Activated naive CD4-positive, alpha-beta T cell treated with anti-CD3 and anti-CD28 coated beads for 36 hours (primary cell): ENCODE data around the gene MT1X. TPM values are rescaled to one million over a fixed set of nuclear protein-coding genes. Genes with fewer than 3 reads are reported as not detected.
"Not testable (repeated sequence)": the region's sequence is repeated elsewhere in the genome, so short reads cannot be mapped to it uniquely, and the experiment has no call there.

Experiments
- CTCF ChIA-PET: fragments of 350-600 bp; sonication (Branson Sonifier 250); formaldehyde crosslinking; loops from one replicate; lab custom pipeline; 2021; ENCODE audit warnings: antibody characterized with exemption; lab: Charles Lee
- DNase-seq: peaks from one replicate; pipeline ENCODE4 v3.0.0-alpha.2; 2020
- H3K27ac Mint-ChIP-seq: one replicate; pipeline ENCODE4 v1.8.0; 2021; ENCODE audit warnings: mild to moderate bottlenecking, mixed read lengths
- H3K27me3 Mint-ChIP-seq: one replicate; pipeline ENCODE4 v1.8.0; 2021; ENCODE audit warnings: low read depth, mixed read lengths
- H3K36me3 Mint-ChIP-seq: one replicate; pipeline ENCODE4 v1.8.0; 2021; ENCODE audit warnings: low read depth, mixed read lengths
- H3K4me1 Mint-ChIP-seq: one replicate; pipeline ENCODE4 v1.8.0; 2021; ENCODE audit warnings: low read depth, mixed read lengths
- H3K4me3 Mint-ChIP-seq: one replicate; pipeline ENCODE4 v1.8.0; 2021; ENCODE audit warnings: mild to moderate bottlenecking, moderate library complexity, mixed read lengths
- H3K9me3 Mint-ChIP-seq: one replicate; pipeline ENCODE4 v1.8.0; 2021; ENCODE audit warnings: mixed read lengths
- intact Hi-C: fragments of 100-400 bp; cut with micrococcal nuclease; formaldehyde crosslinking; loops from one replicate; pipeline ENCODE4 v1.15.1; 2023
- total RNA-seq, 2 experiments: library from RNA; stranded (reverse); gene quantifications; one replicate each; pipeline ENCODE4 v1.2.3, GENCODE V29; 2021

MT1X gene
- total RNA-seq, 2 experiments from 2014 or later, result 49.9 to 57.9 TPM

DNA sequence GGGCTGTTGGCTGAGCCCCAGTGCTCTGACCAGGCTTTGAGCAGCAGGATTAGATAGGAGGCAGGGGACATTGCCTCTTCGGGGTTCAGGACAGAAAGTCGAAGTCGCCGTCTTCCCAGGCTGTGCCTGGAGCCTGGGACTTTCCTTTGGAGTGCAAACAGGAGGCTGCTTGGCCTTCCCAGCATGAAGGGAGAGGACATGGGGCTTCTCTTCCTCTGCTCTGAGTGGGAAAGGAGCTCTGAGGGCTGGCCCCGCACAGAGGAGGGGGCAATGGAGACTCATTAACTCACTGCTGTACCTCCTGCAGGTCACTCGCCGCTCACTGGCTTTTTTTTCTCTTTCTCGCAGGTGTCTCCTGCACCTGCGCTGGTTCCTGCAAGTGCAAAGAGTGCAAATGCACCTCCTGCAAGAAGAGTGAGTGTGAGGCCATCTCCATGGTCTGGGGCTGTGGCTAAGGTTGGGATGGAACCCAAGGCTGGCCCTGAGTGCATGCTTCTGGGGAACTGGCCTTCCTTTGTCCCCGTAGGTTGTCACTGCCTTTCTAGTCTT, 23.9 kb upstream of the MT1X start:
- DNase-seq, result no peak
- Mint-ChIP-seq H3K4me3 (peak overlapping the region; percentile 91), H3K36me3 (no peaks in the 10 kb centered on the region), H3K27me3 (no peaks in the 10 kb centered on the region), H3K4me1 (peaks cover 20% of the 10 kb centered on the region), H3K9me3 (no peaks in the 10 kb centered on the region), H3K27ac (no peak overlapping the region)
- CTCF ChIA-PET, result interaction anchor here (0.9 kb wide), 1 partner anchor 43 kb away, joined by 5 read pairs; no protein-coding TSS in a partner anchor
- intact Hi-C loops, result loop anchor here (5.0 kb wide), 1 partner anchor 44 kb away; no protein-coding TSS in a partner anchor

DNA sequence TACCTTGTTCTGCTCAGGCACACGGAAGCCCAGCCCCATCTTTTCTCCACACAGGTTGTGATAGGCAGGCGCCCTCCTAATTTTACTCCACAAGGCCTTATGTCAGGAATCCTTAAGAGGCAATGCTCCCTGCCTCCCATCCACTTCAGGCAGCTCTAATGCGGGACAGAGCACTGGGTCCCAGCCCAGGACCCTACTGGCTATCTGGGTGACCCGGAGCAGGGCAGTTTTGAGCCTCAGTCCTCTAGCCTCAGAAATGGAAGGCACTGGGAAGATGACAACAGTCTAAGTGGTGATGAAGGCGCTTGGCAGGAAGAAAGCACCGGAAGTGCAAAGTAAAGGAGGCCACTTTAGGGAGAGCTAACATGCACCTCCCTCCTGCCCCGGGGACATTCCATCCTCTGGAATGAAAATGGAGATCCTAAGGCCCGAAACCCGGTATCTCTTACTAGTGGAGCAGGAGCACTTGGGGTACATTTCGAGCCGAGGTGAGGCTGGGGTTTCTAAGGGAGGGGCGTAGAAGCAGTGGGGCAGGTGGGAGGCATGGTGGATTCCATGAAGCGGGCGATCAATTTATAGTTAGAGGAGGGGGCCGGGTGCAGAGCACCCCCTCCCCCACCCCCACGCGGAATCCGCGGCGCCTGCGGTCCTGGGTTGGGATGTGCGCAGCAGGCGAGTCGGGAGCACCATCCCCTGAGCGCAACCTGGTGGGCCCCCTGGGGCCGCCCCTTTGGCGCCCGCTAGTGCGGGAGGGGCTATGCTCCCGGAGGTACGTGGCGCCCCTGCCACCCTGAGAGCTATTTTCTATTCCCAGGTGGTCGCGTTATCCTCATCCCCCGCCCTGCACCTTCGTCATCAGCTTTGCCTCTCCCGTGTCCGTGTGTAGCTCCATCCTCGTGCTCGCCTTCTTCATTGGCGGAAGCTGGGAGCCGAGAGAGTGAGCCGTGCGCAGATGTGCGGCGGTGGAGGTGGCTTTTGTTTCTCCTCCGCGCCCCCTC, 19.6 kb upstream of the MT1X start:
- H3K9me3 Mint-ChIP-seq, result no peaks in the 10 kb centered on the region

DNA sequence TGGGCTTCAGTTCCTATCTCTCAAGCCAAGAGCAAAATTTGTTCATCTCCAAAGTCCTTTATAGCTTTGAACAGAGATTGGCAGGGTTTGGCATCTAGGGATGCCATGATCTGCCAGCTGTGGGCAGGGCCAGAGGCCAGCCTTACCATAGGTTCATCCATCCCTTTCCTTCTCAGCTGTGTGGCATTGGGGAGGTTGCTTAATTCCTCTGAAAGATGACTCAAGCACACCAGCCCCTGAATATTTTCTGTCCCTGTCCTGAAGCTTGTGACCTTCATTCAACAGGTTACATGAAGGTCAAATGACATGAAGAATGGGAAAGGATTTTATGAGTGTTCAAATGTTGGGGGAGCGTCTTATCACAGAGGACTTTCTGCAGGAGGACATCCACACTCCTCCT, 17.8 kb upstream of the MT1X start:
- Mint-ChIP-seq H3K27me3 (peaks cover 27% of the 10 kb centered on the region), H3K27ac (no peak overlapping the region), H3K9me3 (no peaks in the 10 kb centered on the region), H3K4me3 (no peak overlapping the region), H3K36me3 (no peaks in the 10 kb centered on the region), H3K4me1 (peaks cover 24% of the 10 kb centered on the region)
- CTCF ChIA-PET, result interaction anchor here (0.7 to 1.9 kb wide), 3 partner anchors 9 to 37 kb away, joined by 3 to 4 read pairs (median 4); no protein-coding TSS in a partner anchor
- DNase-seq, result no peak
- intact Hi-C loops, result no loop called here

More for the DNA sequence above, 19.6 kb upstream of the MT1X start:
- H3K36me3 Mint-ChIP-seq, result no peaks in the 10 kb centered on the region
- peak; percentile 70 for DNase-seq
- peak overlapping the region; percentile 80 for H3K4me3 Mint-ChIP-seq
- intact Hi-C loops, result loop anchor here (1.0 kb wide), 1 partner anchor 20 kb away; the partner anchor contains the start of gene MT1X
- H3K27me3 Mint-ChIP-seq, result peaks cover 11% of the 10 kb centered on the region
- CTCF ChIA-PET, result interaction anchor here (0.6 to 1.9 kb wide), 7 partner anchors 19 to 194 kb away, joined by 3 to 13 read pairs (median 3); no protein-coding TSS in a partner anchor
- peaks cover 18% of the 10 kb centered on the region for H3K4me1 Mint-ChIP-seq
- H3K27ac Mint-ChIP-seq, result peak overlapping the region; percentile 75

DNA sequence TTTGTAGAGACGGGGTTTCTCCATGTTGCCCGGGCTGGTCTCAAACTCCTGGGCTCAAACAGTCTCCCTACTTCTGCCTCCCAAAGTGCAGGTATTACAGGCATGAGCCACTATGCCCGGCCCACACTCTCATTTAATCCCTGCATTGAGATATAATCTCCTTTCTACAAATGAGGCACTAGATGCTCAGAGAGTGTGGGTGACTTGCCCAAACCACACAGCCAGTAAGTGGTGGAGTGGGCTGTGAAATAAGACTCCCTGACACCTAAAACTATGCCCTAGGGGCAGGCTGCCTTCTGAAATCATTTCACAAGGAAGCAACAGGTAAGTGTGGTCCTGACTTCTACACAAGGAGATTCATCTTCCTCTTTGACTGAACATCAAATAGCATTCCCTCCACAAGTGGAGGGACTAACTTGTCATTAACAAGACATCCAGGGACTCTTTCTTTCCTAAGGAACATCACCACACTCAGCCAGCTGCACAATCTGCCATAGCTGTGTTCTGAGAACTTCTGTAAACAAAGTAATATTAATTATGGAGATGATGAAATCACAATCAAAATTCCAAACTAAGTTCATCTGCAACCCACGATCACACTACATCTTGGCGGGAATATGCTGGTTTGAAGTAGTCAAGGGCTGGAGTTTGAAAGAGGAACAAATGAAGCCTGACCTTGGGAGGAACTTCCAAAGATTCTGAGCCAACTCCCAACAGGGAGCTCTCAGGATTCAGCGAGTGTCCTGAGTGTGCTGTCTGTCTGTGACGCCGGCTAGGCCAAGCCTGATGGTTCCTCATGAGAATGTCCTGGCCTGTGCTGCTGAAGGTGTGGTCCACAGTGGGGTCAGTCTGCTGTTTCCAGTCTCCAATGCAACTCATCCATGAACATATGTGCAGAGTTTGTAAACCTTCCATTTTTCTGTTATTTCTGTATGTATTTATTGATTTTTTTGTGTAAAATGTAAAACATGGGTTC, 16.7 kb upstream of the MT1X start:
- H3K9me3 Mint-ChIP-seq, DNase-seq, intact Hi-C loops, H3K4me3 Mint-ChIP-seq, CTCF ChIA-PET, H3K27ac Mint-ChIP-seq, H3K36me3 Mint-ChIP-seq: not testable (repeated sequence)
- Mint-ChIP-seq H3K4me1 (peaks cover 28% of the 10 kb centered on the region), H3K27me3 (peaks cover 36% of the 10 kb centered on the region)

DNA sequence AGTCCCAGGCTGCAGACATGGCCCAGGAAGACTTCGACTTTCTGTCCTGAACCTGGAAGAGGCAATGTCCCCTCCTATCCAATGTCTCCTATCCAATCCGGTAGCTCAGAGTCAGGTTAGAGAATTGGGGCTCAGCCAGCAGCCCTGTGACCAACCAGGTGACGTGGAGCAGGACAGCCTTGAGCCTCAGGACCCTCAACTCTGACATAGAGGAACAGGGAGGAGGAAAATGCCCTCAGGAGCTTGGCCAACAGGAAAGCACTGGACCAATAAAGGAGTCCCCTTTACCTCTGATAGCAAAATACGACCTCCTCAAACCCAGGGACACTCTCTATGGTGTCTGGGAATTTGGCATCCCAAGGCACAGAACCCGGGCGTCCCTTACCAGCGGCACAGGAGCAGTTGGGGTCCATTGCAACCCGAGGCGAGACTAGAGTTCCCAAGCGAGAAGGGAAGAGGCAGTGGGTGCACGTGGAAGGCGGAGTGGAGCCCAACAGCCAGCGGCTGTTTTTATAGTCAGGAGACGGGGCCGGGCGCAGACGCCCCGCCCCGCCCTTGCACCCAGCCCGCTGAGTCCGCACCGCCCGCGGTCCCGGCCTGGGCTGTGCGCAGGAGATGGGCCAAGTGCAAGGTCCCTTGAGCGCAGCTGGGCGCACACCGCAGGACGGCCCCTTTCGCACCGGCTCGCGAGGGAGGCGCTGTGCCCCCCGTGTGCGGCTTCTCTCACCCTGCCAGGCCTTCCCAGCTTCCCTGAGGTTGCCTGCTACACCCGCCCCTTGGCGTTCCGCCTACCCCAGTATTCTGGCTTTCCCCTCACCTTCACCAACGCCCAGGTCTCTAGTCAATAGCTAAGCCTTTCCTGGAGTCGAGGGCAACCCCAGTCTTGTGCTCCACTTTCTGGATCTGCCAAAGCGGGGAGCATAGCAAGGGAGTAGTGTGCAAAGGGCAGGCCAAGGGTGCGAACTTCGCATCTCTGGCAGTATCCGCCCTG, 14.4 kb upstream of the MT1X start, which contains the start of gene MT1G:
Gene MT1G (minus strand): TSS at position 485 of the 991 bp plus-strand sequence. CDS start 72 bp downstream, at position 413.
- Mint-ChIP-seq H3K9me3 (no peaks in the 10 kb centered on the region), H3K27ac (no peak within 1 kb of the TSS), H3K27me3 (peaks cover 44% of the 10 kb centered on the region), H3K4me3 (peak within 1 kb of the TSS; percentile 46), H3K4me1 (peaks cover 21% of the 10 kb centered on the region), H3K36me3 (no peaks in the 10 kb centered on the region)
- DNase-seq, result peak; percentile 40
- intact Hi-C loops, result loop anchor here (1.0 kb wide), 2 partner anchors 8 to 14 kb away; partner anchors contain the start of gene MT1X
- CTCF ChIA-PET, result interaction anchor here (0.9 kb wide), 1 partner anchor 34 kb away, joined by 3 read pairs; no protein-coding TSS in a partner anchor

DNA sequence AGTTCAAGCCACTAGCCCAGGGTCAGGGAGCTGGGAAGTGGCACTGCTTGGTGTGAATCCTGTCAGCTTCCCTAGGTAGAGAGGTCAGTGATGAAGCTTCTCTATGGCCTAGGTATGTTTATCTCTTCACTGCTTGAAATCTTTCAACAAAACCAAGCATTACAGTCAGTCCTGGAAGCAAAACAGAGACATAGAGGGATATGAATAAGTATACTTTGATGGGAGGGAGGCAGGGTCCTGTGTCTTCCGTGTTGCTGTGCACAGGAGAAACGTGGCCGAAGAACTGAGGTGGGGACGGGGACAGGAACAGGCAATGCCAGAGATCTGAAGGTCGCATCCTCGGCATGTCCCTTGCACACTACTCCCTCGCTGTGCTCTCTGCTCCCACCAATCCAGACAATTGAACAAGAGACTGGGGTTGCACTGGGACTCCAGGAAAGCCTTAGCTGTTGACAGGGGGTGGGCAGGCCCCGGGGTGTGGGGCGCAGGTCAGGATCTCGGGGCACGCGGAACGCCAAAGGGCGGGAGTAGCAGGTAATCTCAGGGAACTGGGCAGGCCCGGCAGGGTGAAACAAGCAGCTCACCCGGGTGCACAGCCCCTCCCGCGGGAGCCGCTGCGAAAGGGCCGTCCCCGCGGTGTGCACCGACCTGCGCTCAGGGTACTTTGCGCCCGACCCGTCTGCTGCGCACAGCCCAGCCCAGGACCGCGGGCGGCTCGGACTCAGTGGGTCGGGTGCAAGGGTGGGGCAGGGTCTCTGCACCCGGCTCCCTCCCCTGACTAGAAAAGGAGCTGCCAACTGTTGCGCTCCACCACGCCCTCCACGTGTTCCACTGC, 13.0 kb upstream of the MT1X start, which contains the start of gene MT1H:
Gene MT1H (plus strand): TSS at position 810 of the 835 bp plus-strand sequence. CDS start 71 bp downstream, outside the sequence.
- Mint-ChIP-seq H3K27ac (no peak within 1 kb of the TSS), H3K36me3 (no peaks in the 10 kb centered on the region), H3K4me3 (no peak within 1 kb of the TSS), H3K27me3 (peaks cover 44% of the 10 kb centered on the region), H3K9me3 (no peaks in the 10 kb centered on the region), H3K4me1 (peaks cover 19% of the 10 kb centered on the region)
- intact Hi-C loops, result no loop called here
- CTCF ChIA-PET, result interaction anchor here (0.5 kb wide), 1 partner anchor 35 kb away, joined by 3 read pairs; no protein-coding TSS in a partner anchor
- peak; percentile 37 for DNase-seq

DNA sequence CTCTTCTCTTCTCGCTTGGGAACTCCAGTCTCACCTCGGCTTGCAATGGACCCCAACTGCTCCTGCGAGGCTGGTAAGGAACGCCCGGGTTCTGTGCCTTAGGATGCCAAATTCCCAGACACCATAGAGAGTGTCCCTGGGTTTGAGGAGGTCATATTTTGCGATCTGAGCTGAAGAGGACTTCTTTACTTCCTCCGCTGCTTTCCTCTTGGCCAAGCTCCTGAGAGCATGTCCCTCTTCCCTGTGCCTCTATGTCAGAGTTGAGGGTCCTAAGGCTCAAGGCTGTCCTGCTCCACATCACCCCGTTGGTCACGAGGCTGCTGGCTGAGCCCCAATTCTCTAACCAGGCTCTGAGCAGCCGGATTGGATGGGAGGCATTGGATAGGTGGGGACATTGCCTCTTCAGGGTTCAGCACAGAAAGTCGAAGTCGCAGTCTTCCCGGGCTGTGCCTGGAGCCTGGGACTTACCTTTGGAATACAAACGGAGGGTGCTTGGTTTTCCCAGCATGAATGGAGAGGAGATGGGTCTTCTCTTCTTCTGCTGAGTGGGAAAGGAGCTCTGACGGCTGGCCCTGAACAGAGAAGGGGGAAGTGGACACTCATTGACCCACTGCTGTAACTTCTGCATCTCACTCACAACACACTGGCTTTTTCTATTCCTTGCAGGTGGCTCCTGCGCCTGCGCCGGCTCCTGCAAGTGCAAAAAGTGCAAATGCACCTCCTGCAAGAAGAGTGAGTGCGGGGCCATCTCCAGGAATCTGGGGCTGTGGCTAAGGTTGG, 12.2 kb upstream of the MT1X start:
- Mint-ChIP-seq H3K36me3 (no peaks in the 10 kb centered on the region), H3K4me3 (no peak overlapping the region), H3K9me3 (no peaks in the 10 kb centered on the region), H3K27ac (no peak overlapping the region), H3K27me3 (peaks cover 44% of the 10 kb centered on the region), H3K4me1 (peaks cover 20% of the 10 kb centered on the region)
- DNase-seq, result no peak
- CTCF ChIA-PET, result interaction anchor here (0.6 kb wide), 1 partner anchor 86 kb away, joined by 3 read pairs; no protein-coding TSS in a partner anchor
- intact Hi-C loops, result no loop called here

DNA sequence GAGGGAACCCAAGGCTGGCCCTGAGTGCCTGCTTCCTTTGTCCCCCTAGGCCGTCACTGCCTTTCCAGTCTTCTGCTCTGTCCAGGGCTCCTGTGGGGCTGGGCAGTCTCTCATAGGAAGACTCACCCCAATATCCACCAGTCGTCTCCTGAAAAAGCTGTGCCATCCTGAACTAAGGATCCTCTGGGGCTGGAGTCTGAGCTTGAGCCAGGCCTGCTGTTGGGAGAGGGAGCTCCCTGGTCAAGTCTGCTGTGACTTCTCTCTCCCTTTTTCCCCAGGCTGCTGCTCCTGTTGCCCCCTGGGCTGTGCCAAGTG, 11.7 kb upstream of the MT1X start:
- no peak for DNase-seq
- no peaks in the 10 kb centered on the region for H3K9me3 Mint-ChIP-seq
- CTCF ChIA-PET, result interaction anchor here (0.6 kb wide), 1 partner anchor 86 kb away, joined by 3 read pairs; no protein-coding TSS in a partner anchor
- H3K36me3 Mint-ChIP-seq, result no peaks in the 10 kb centered on the region
- no peak overlapping the region for H3K27ac Mint-ChIP-seq
- H3K27me3 Mint-ChIP-seq, result peaks cover 45% of the 10 kb centered on the region
- intact Hi-C loops, result no loop called here
- H3K4me3 Mint-ChIP-seq, result no peak overlapping the region
- peaks cover 25% of the 10 kb centered on the region for H3K4me1 Mint-ChIP-seq

DNA sequence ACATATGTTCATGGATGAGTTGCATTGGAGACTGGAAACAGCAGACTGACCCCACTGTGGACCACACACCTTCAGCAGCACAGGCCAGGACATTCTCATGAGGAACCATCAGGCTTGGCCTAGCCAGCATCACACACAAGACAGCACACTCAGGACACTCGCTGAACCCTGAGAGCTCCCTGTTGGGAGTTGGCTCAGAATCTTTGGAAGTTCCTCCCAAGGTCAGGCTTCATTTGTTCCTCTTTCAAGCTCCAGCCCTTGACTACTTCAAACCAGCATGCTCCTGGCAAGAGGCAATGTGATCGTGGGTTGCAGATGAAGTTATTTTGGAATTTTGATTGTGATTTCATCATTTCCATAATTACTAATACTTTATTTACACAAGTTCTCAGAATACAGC, 10.6 kb upstream of the MT1X start:
- H3K4me1 Mint-ChIP-seq, result peaks cover 28% of the 10 kb centered on the region
- H3K27ac Mint-ChIP-seq, intact Hi-C loops, H3K9me3 Mint-ChIP-seq, H3K4me3 Mint-ChIP-seq, DNase-seq, H3K36me3 Mint-ChIP-seq: not testable (repeated sequence)
- CTCF ChIA-PET, result interaction anchor here (0.6 to 1.4 kb wide), 3 partner anchors 24 to 30 kb away, joined by 3 to 7 read pairs (median 3); no protein-coding TSS in a partner anchor
- H3K27me3 Mint-ChIP-seq, result peaks cover 42% of the 10 kb centered on the region
